ENCODE measurements around the gene KAT2B.

Gene KAT2B

GRCh38 chr3:20186600-20187004 is 146.4 kb downstream of the KAT2B start:
- Histone ChIP-seq H3K36me3 (no peaks in the 10 kb centered on the region), H3K4me1 (ENCODE audit: control insufficient read depth in 1 of 2, insufficient read depth in 1 of 2, low read depth in 1 of 2, low read length in 1 of 2) (peaks cover 21 to 27% of the 10 kb centered on the region in 2 experiments), H3K9me3 (no peaks in the 10 kb centered on the region), H3K27me3 (no peaks in the 10 kb centered on the region), H3K4me3 (ENCODE audit: low read depth in 1 of 2, low read length in 1 of 2) (peak overlapping the region; percentile 86 to 89), H3K27ac (peak overlapping the region; percentile 91)
- TF ChIP-seq, protein P1, sequence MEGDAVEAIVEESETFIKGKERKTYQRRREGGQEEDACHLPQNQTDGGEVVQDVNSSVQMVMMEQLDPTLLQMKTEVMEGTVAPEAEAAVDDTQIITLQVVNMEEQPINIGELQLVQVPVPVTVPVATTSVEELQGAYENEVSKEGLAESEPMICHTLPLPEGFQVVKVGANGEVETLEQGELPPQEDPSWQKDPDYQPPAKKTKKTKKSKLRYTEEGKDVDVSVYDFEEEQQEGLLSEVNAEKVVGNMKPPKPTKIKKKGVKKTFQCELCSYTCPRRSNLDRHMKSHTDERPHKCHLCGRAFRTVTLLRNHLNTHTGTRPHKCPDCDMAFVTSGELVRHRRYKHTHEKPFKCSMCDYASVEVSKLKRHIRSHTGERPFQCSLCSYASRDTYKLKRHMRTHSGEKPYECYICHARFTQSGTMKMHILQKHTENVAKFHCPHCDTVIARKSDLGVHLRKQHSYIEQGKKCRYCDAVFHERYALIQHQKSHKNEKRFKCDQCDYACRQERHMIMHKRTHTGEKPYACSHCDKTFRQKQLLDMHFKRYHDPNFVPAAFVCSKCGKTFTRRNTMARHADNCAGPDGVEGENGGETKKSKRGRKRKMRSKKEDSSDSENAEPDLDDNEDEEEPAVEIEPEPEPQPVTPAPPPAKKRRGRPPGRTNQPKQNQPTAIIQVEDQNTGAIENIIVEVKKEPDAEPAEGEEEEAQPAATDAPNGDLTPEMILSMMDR (IDR thresholded peaks at IDR 0.05) = no peak

GRCh38 chr3:20190991-20191390 is 150.7 kb downstream of the KAT2B start:
- H3K4me3 ChIP-seq (ENCODE audit: low read depth in 1 of 2, low read length in 1 of 2) = no peak overlapping the region
- TF ChIP-seq, protein P1 (IDR thresholded peaks at IDR 0.05) = no peak
- no peaks in the 10 kb centered on the region for H3K9me3 ChIP-seq
- no peaks in the 10 kb centered on the region for H3K27me3 ChIP-seq
- no peak overlapping the region for H3K27ac ChIP-seq
- no peaks in the 10 kb centered on the region for H3K36me3 ChIP-seq
- peaks cover 10 to 11% of the 10 kb centered on the region in 2 experiments for H3K4me1 ChIP-seq (ENCODE audit: control insufficient read depth in 1 of 2, insufficient read depth in 1 of 2, low read depth in 1 of 2, low read length in 1 of 2)

DNA sequence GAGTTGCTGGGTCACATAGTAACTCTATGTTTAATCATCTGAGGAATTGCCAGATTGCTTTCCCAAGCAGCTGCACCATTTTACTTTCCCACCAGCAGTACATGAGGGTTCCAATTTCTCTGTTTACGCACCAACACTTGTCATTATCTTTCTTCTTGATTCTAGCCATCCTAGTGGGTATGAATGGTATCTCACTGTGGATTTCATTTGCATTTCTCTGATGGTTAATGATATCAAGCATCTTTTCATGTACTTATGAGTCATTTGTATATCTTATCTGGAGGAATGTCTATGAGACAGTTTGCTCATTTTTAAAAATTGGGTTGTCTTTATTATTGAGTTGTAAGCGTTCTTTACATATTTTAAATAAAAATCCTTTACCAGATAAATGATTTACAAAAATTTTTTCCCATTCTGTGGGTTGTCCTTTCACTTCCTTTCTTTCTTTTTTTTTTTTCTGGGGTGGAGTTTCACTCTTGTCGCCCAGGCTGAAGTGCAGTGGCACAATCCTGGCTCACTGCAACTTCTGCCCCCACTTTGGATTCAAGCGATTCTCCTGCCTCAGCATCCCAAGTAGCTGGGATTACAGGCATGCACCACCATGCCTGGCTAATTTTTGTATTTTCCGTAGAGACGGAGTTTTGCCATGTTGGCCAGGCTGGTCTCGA is 154.7 kb downstream of the KAT2B start:
- no peaks in the 10 kb centered on the region for H3K9me3 ChIP-seq
- TF ChIP-seq, protein P1 (IDR thresholded peaks at IDR 0.05) = no peak
- no peaks in the 10 kb centered on the region for H3K27me3 ChIP-seq
- H3K36me3 ChIP-seq = no peaks in the 10 kb centered on the region
- no peak overlapping the region for H3K27ac ChIP-seq
- H3K4me3 ChIP-seq (ENCODE audit: low read depth in 1 of 2, low read length in 1 of 2) = no peak overlapping the region
- no peaks in the 10 kb centered on the region for H3K4me1 ChIP-seq (ENCODE audit: control insufficient read depth in 1 of 2, insufficient read depth in 1 of 2, low read depth in 1 of 2, low read length in 1 of 2)

GRCh38 chr3:20197775-20198174 is 157.5 kb downstream of the KAT2B start:
- H3K36me3 ChIP-seq = no peaks in the 10 kb centered on the region
- no peaks in the 10 kb centered on the region for H3K27me3 ChIP-seq
- TF ChIP-seq, protein P1 (IDR thresholded peaks at IDR 0.05) = no peak
- no peaks in the 10 kb centered on the region for H3K9me3 ChIP-seq
- H3K4me3 ChIP-seq (ENCODE audit: low read depth in 1 of 2, low read length in 1 of 2) = no peak overlapping the region
- H3K27ac ChIP-seq = no peak overlapping the region
- no peaks in the 10 kb centered on the region for H3K4me1 ChIP-seq (ENCODE audit: control insufficient read depth in 1 of 2, insufficient read depth in 1 of 2, low read depth in 1 of 2, low read length in 1 of 2)

- H3K27ac ChIP-seq = no peak overlapping the region
- H3K9me3 ChIP-seq = no peaks in the 10 kb centered on the region
- no peaks in the 10 kb centered on the region for H3K27me3 ChIP-seq
- H3K36me3 ChIP-seq = no peaks in the 10 kb centered on the region
- H3K4me1 ChIP-seq (ENCODE audit: control insufficient read depth in 1 of 2, insufficient read depth in 1 of 2, low read depth in 1 of 2, low read length in 1 of 2) = no peaks in the 10 kb centered on the region
- TF ChIP-seq, protein P1 (IDR thresholded peaks at IDR 0.05) = no peak
- H3K4me3 ChIP-seq (ENCODE audit: low read depth in 1 of 2, low read length in 1 of 2) = no peak overlapping the region
These were observed 160.9 kb downstream of the KAT2B start for GRCh38 chr3:20201143-20201542.

Measured in neutrophil (primary cell).